Measurements from ENCODE around the gene AGK. TPM values are rescaled to one million over a fixed set of nuclear protein-coding genes. Genes with fewer than 3 reads are reported as not detected.
"Not testable (repeated sequence)": the region's sequence is repeated elsewhere in the genome, so short reads cannot be mapped to it uniquely, and the experiment has no call there.

Gene AGK
- total and polyA plus RNA-seq, 2 experiments from 2014 or later: 21.9 to 37.9 TPM

DNA sequence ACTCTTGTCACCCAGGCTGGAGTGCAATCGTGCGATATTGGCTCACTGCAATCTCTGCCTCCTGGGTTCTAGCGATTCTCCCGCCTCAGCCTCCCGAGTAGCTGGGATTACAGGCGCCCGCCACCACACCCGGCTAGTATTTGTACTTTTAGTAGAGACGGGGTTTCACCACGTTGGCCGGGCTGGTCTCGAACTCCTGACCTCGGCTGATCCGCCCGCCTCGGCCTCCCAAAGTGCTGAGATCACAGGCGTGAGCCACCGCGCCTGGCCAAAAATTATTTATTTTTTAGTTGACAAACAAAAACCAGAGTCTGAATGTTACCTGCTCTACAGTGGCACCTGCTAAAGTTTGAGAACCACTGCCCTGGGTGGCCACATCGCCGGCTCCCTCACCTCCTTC is 96.5 kb downstream of the AGK start:
- not testable (repeated sequence) for H3K27me3 Mint-ChIP-seq (ENCODE audit: insufficient read depth, low read depth, poor library complexity); H3K36me3 ChIP-seq (ENCODE audit: insufficient read depth); H3K4me3 Mint-ChIP-seq; ATAC-seq; H4K20me1 ChIP-seq (replicated peaks; ENCODE audit: insufficient read depth); H3K4me1 ChIP-seq (ENCODE audit: insufficient read depth); DNase-seq (ENCODE audit: low spot score); H3K79me2 ChIP-seq (replicated peaks; ENCODE audit: insufficient read depth); H3K27ac Mint-ChIP-seq; H3K9me2 ChIP-seq (ENCODE audit: insufficient read depth); H3F3A ChIP-seq (replicated peaks; ENCODE audit: low read depth); H3K27ac ChIP-seq (ENCODE audit: low read depth); H3K27me3 ChIP-seq (ENCODE audit: insufficient read depth); H3K4me2 ChIP-seq; H2AFZ ChIP-seq; H3K36me3 Mint-ChIP-seq (ENCODE audit: low read depth); H3K4me3 ChIP-seq; H3K9me3 Mint-ChIP-seq
- peaks cover 20% of the 10 kb centered on the region for H3K4me1 Mint-ChIP-seq

DNA sequence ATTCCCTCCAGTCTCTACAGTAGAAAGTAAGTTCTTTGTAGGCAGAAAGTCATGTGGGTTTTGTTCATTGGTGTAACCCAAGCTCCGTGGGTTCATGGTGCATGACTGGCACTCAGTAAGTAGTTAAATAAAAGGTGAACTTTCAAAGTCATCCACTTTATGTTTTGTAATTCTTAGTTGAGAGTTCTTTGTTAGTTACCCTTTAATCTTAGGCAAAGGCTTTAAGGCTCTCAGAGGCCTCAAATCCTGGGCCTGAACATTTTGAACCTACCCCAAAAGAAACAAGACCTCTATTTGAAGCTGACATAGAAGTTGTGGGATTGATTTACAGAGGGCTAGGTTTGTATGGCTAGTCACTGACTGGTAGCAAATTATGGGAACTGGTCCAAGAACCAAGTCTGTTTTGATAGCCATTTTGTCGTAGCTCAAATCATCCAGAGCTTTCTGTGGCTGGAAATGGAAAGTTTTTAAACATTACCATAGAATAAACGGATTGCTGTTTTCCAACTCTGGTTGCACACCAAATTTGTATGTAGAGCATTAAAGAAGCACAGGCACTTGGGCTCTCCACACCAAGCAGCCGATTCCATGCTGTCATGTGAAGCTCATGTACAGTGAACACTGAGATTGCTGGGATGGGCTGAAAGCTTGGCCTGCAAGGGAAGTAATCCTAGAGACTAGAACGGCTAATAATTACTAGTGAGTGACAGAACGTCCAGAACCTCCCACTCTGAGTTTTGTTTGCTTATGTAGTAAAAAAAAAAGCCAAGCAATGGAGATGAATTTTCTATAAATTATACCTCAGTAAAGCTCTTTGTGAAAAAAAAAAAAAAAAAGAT is 97.3 kb downstream of the AGK start:
- no peak overlapping the region for H3K4me2 ChIP-seq
- H3K9me2 ChIP-seq (ENCODE audit: insufficient read depth): no peaks in the 10 kb centered on the region
- peaks cover 7% of the 10 kb centered on the region for H3K4me1 ChIP-seq (ENCODE audit: insufficient read depth)
- no peak overlapping the region for H3K4me3 Mint-ChIP-seq
- ATAC-seq: no peak
- no peaks in the 10 kb centered on the region for H3K27me3 ChIP-seq (ENCODE audit: insufficient read depth)
- H2AFZ ChIP-seq: no peak overlapping the region
- peaks cover 15% of the 10 kb centered on the region for H3K36me3 Mint-ChIP-seq (ENCODE audit: low read depth)
- H3K27ac Mint-ChIP-seq: peak overlapping the region; percentile 88
- no peak overlapping the region; the same call in 1 of the 2 replicates for H3K27ac ChIP-seq (ENCODE audit: low read depth)
- H3K79me2 ChIP-seq (replicated peaks; ENCODE audit: insufficient read depth): no peaks in the 10 kb centered on the region
- H3K4me1 Mint-ChIP-seq: peaks cover 26% of the 10 kb centered on the region
- H4K20me1 ChIP-seq (replicated peaks; ENCODE audit: insufficient read depth): no peaks in the 10 kb centered on the region; the same call in 1 of the 2 replicates
- no peaks in the 10 kb centered on the region for H3F3A ChIP-seq (replicated peaks; ENCODE audit: low read depth)
- peaks cover 3% of the 10 kb centered on the region for H3K27me3 Mint-ChIP-seq (ENCODE audit: insufficient read depth, low read depth, poor library complexity)
- 0 out of 2 replicates have a peak, but pooled peaks cover 5% of the 10 kb centered on the region for H3K36me3 ChIP-seq (ENCODE audit: insufficient read depth)
- DNase-seq (ENCODE audit: low spot score): no peak
- H3K9me3 Mint-ChIP-seq: no peaks in the 10 kb centered on the region
- no peak overlapping the region for H3K4me3 ChIP-seq
- TF ChIP-seq ZNF114 (CRISPR knock-in tag; IDR thresholded peaks at IDR 0.05) (no peak), EZH2phosphoT487 (IDR thresholded peaks at IDR 0.05; ENCODE audit: unreplicated experiment) (no peak), ZNF331 (CRISPR knock-in tag; IDR thresholded peaks at IDR 0.05; ENCODE audit: low read depth) (no peak), POLR2AphosphoS5 (IDR thresholded peaks at IDR 0.05; ENCODE audit: low read depth) (no peak), STAT1 (IDR thresholded peaks at IDR 0.05; ENCODE audit: unreplicated experiment) (no peak), JUNB (IDR thresholded peaks at IDR 0.05; ENCODE audit: unreplicated experiment) (no peak), NANOG (IDR thresholded peaks at IDR 0.05; ENCODE audit: borderline replicate concordance) (no peak), EZH2 (IDR thresholded peaks at IDR 0.05; ENCODE audit: low read depth, unreplicated experiment) (no peak)
- TF ChIP-seq, protein P1, sequence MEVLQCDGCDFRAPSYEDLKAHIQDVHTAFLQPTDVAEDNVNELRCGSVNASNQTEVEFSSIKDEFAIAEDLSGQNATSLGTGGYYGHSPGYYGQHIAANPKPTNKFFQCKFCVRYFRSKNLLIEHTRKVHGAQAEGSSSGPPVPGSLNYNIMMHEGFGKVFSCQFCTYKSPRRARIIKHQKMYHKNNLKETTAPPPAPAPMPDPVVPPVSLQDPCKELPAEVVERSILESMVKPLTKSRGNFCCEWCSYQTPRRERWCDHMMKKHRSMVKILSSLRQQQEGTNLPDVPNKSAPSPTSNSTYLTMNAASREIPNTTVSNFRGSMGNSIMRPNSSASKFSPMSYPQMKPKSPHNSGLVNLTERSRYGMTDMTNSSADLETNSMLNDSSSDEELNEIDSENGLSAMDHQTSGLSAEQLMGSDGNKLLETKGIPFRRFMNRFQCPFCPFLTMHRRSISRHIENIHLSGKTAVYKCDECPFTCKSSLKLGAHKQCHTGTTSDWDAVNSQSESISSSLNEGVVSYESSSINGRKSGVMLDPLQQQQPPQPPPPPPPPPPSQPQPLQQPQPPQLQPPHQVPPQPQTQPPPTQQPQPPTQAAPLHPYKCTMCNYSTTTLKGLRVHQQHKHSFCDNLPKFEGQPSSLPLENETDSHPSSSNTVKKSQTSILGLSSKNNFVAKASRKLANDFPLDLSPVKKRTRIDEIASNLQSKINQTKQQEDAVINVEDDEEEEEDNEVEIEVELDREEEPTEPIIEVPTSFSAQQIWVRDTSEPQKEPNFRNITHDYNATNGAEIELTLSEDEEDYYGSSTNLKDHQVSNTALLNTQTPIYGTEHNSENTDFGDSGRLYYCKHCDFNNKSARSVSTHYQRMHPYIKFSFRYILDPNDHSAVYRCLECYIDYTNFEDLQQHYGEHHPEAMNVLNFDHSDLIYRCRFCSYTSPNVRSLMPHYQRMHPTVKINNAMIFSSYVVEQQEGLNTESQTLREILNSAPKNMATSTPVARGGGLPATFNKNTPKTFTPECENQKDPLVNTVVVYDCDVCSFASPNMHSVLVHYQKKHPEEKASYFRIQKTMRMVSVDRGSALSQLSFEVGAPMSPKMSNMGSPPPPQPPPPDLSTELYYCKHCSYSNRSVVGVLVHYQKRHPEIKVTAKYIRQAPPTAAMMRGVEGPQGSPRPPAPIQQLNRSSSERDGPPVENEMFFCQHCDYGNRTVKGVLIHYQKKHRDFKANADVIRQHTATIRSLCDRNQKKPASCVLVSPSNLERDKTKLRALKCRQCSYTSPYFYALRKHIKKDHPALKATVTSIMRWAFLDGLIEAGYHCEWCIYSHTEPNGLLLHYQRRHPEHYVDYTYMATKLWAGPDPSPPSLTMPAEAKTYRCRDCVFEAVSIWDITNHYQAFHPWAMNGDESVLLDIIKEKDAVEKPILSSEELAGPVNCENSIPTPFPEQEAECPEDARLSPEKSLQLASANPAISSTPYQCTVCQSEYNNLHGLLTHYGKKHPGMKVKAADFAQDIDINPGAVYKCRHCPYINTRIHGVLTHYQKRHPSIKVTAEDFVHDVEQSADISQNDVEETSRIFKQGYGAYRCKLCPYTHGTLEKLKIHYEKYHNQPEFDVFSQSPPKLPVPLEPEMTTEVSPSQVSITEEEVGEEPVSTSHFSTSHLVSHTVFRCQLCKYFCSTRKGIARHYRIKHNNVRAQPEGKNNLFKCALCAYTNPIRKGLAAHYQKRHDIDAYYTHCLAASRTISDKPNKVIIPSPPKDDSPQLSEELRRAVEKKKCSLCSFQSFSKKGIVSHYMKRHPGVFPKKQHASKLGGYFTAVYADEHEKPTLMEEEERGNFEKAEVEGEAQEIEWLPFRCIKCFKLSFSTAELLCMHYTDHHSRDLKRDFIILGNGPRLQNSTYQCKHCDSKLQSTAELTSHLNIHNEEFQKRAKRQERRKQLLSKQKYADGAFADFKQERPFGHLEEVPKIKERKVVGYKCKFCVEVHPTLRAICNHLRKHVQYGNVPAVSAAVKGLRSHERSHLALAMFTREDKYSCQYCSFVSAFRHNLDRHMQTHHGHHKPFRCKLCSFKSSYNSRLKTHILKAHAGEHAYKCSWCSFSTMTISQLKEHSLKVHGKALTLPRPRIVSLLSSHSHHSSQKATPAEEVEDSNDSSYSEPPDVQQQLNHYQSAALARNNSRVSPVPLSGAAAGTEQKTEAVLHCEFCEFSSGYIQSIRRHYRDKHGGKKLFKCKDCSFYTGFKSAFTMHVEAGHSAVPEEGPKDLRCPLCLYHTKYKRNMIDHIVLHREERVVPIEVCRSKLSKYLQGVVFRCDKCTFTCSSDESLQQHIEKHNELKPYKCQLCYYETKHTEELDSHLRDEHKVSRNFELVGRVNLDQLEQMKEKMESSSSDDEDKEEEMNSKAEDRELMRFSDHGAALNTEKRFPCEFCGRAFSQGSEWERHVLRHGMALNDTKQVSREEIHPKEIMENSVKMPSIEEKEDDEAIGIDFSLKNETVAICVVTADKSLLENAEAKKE (CRISPR knock-in tag; IDR thresholded peaks at IDR 0.05): no peak
- TF ChIP-seq, protein P2, sequence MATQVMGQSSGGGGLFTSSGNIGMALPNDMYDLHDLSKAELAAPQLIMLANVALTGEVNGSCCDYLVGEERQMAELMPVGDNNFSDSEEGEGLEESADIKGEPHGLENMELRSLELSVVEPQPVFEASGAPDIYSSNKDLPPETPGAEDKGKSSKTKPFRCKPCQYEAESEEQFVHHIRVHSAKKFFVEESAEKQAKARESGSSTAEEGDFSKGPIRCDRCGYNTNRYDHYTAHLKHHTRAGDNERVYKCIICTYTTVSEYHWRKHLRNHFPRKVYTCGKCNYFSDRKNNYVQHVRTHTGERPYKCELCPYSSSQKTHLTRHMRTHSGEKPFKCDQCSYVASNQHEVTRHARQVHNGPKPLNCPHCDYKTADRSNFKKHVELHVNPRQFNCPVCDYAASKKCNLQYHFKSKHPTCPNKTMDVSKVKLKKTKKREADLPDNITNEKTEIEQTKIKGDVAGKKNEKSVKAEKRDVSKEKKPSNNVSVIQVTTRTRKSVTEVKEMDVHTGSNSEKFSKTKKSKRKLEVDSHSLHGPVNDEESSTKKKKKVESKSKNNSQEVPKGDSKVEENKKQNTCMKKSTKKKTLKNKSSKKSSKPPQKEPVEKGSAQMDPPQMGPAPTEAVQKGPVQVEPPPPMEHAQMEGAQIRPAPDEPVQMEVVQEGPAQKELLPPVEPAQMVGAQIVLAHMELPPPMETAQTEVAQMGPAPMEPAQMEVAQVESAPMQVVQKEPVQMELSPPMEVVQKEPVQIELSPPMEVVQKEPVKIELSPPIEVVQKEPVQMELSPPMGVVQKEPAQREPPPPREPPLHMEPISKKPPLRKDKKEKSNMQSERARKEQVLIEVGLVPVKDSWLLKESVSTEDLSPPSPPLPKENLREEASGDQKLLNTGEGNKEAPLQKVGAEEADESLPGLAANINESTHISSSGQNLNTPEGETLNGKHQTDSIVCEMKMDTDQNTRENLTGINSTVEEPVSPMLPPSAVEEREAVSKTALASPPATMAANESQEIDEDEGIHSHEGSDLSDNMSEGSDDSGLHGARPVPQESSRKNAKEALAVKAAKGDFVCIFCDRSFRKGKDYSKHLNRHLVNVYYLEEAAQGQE (IDR thresholded peaks at IDR 0.05; ENCODE audit: unreplicated experiment): no peak
- TF ChIP-seq, protein P3, sequence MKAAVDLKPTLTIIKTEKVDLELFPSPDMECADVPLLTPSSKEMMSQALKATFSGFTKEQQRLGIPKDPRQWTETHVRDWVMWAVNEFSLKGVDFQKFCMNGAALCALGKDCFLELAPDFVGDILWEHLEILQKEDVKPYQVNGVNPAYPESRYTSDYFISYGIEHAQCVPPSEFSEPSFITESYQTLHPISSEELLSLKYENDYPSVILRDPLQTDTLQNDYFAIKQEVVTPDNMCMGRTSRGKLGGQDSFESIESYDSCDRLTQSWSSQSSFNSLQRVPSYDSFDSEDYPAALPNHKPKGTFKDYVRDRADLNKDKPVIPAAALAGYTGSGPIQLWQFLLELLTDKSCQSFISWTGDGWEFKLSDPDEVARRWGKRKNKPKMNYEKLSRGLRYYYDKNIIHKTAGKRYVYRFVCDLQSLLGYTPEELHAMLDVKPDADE (IDR thresholded peaks at IDR 0.05): no peak
